Measurements from ENCODE around the gene PGLYRP3.

Gene PGLYRP3

DNA sequence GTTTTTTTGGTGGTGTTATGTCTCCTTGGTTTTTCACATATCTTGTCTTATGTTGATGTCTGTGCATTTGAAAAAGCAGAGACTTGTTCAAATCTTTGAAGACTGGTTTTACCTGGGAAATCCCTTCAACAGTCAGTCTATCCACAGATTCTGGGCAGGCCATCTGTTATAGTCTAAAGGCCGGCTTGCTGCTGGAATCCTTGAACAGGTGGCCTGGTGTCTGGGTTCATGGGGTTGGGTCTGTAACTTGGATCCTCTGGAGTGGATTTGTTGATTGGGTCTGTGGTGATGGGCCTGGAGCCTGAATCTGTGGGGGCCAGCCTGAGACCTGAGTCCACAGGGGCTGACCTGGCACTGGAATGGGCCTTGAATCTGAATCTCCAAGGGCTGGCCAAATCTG lies 41.0 kb downstream of the PGLYRP3 start:
- DNase-seq (ENCODE audit: low read depth) = no peak
- TF ChIP-seq, protein P1, sequence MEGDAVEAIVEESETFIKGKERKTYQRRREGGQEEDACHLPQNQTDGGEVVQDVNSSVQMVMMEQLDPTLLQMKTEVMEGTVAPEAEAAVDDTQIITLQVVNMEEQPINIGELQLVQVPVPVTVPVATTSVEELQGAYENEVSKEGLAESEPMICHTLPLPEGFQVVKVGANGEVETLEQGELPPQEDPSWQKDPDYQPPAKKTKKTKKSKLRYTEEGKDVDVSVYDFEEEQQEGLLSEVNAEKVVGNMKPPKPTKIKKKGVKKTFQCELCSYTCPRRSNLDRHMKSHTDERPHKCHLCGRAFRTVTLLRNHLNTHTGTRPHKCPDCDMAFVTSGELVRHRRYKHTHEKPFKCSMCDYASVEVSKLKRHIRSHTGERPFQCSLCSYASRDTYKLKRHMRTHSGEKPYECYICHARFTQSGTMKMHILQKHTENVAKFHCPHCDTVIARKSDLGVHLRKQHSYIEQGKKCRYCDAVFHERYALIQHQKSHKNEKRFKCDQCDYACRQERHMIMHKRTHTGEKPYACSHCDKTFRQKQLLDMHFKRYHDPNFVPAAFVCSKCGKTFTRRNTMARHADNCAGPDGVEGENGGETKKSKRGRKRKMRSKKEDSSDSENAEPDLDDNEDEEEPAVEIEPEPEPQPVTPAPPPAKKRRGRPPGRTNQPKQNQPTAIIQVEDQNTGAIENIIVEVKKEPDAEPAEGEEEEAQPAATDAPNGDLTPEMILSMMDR (IDR thresholded peaks at IDR 0.05; ENCODE audit: low read depth, low read length) = no peak
- no peak for TF ChIP-seq MYC (IDR thresholded peaks at IDR 0.05; ENCODE audit: low read depth, low read length)
- TF ChIP-seq POLR2A (IDR thresholded peaks at IDR 0.05; ENCODE audit: extremely low read depth, insufficient read length) = no peak
- TF ChIP-seq, protein P2, sequence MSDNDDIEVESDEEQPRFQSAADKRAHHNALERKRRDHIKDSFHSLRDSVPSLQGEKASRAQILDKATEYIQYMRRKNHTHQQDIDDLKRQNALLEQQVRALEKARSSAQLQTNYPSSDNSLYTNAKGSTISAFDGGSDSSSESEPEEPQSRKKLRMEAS (IDR thresholded peaks at IDR 0.05; ENCODE audit: low read depth, low read length) = no peak
- no peak overlapping the region for H3K4me3 ChIP-seq (ENCODE audit: low read depth, low read length)

DNA sequence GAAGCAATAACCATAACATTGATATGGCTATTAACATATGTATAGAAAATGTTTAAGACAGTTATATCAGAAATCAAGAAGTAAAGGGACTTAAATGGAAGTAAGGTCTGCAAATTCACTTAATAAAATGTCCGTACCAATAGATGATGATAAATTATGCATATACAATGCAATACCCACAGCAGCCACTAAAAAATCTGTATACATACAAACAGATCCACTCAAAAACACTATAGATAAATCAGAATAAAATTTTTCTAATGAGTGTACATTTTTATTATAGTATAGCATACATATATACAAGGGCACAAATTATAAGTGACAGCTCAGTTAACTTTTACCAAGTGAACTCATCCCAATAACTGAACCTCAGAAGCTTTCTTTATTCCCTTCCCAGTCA lies 47.3 kb downstream of the PGLYRP3 start:
- no peak for DNase-seq (ENCODE audit: low read depth)
- TF ChIP-seq, protein P1 (IDR thresholded peaks at IDR 0.05; ENCODE audit: low read depth, low read length) = no peak
- TF ChIP-seq, protein P2 (IDR thresholded peaks at IDR 0.05; ENCODE audit: low read depth, low read length) = no peak
- TF ChIP-seq POLR2A (IDR thresholded peaks at IDR 0.05; ENCODE audit: extremely low read depth, insufficient read length) = no peak
- no peak for TF ChIP-seq MYC (IDR thresholded peaks at IDR 0.05; ENCODE audit: low read depth, low read length)
- H3K4me3 ChIP-seq (ENCODE audit: low read depth, low read length) = no peak overlapping the region

DNA sequence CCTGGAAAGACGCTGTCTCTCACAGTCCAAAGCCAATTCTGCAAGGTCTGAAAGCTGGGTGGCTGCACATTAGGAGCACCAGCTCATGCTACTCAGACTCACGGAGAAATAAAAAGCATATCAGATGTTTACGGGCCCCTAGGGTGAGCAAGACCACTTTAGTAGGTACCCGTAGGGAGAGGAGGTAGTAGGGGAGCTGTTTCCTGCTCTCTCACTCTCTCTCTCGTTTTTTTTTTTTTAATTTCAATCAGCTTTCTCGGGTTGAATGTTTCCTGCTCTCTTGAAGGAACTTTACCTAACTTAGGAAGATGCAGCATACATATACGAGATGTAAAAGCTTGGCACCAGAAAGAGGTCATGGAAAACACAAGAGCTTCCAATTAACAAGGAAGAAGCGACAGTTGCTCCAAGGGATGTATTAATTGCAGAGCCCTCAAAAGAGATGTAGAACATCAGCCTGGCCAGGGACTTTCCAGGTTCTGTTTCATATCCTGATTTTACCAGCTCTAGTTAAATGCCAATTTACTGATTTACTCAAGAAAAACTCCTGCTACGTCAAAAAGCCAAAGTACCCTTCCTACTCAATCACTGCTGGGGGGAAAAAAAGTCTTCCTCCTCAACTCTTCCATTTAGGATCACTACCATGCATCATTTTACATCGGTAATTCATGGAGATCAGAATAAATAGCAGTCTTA lies 50.1 kb downstream of the PGLYRP3 start:
- DNase-seq (ENCODE audit: low read depth) = no peak
- TF ChIP-seq, protein P1 (IDR thresholded peaks at IDR 0.05; ENCODE audit: low read depth, low read length) = no peak
- TF ChIP-seq POLR2A (IDR thresholded peaks at IDR 0.05; ENCODE audit: extremely low read depth, insufficient read length) = no peak
- TF ChIP-seq MYC (IDR thresholded peaks at IDR 0.05; ENCODE audit: low read depth, low read length) = no peak
- TF ChIP-seq, protein P2 (IDR thresholded peaks at IDR 0.05; ENCODE audit: low read depth, low read length) = no peak
- H3K4me3 ChIP-seq (ENCODE audit: low read depth, low read length) = no peak overlapping the region

DNA sequence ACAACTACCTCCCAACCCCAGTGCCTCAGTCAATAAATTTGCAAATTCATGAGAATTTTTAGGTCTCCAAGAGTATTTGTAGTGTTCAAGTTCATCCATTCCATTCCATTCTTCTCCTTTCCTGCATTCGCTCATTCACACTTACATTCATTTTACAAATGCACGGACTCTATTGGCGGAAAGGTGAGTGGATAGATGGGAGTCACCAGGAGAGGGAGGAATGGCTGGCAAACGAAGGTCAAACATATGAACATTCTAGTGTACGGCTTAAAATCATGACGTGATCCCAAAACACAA lies 50.7 kb downstream of the PGLYRP3 start:
- TF ChIP-seq MYC (IDR thresholded peaks at IDR 0.05; ENCODE audit: low read depth, low read length) (no peak), POLR2A (IDR thresholded peaks at IDR 0.05; ENCODE audit: extremely low read depth, insufficient read length) (no peak)
- TF ChIP-seq, protein P1 (IDR thresholded peaks at IDR 0.05; ENCODE audit: low read depth, low read length) = no peak
- TF ChIP-seq, protein P2 (IDR thresholded peaks at IDR 0.05; ENCODE audit: low read depth, low read length) = no peak
- no peak for DNase-seq (ENCODE audit: low read depth)
- no peak overlapping the region for H3K4me3 ChIP-seq (ENCODE audit: low read depth, low read length)

DNA sequence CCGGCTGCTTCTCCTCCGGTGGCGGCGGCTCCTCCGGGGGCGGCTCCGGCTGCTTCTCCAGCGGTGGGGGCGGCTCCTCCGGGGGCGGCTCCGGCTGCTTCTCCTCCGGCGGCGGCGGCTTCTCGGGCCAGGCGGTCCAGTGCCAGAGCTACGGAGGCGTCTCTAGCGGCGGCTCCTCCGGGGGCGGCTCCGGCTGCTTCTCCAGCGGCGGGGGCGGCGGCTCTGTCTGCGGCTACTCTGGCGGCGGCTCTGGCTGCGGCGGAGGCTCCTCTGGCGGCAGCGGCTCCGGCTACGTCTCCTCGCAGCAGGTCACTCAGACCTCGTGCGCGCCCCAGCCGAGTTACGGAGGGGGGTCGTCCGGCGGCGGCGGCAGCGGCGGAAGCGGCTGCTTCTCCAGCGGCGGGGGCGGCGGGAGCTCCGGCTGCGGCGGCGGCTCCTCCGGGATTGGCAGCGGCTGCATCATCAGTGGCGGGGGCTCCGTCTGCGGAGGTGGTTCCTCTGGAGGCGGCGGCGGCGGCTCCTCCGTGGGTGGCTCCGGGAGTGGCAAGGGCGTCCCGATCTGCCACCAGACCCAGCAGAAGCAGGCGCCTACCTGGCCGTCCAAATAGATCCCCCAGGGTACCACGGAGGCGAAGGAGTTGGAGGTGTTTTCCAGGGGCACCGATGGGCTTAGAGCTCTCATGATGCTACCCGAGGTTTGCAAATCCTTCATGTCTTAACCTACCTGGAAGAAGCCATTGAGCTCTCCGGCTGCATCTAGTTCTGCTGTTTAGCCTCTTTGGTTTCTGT lies 51.3 kb downstream of the PGLYRP3 start:
- TF ChIP-seq, protein P2 (IDR thresholded peaks at IDR 0.05; ENCODE audit: low read depth, low read length) = no peak
- H3K4me3 ChIP-seq (ENCODE audit: low read depth, low read length) = no peak overlapping the region
- peak; percentile 15 for DNase-seq (ENCODE audit: low read depth)

DNA sequence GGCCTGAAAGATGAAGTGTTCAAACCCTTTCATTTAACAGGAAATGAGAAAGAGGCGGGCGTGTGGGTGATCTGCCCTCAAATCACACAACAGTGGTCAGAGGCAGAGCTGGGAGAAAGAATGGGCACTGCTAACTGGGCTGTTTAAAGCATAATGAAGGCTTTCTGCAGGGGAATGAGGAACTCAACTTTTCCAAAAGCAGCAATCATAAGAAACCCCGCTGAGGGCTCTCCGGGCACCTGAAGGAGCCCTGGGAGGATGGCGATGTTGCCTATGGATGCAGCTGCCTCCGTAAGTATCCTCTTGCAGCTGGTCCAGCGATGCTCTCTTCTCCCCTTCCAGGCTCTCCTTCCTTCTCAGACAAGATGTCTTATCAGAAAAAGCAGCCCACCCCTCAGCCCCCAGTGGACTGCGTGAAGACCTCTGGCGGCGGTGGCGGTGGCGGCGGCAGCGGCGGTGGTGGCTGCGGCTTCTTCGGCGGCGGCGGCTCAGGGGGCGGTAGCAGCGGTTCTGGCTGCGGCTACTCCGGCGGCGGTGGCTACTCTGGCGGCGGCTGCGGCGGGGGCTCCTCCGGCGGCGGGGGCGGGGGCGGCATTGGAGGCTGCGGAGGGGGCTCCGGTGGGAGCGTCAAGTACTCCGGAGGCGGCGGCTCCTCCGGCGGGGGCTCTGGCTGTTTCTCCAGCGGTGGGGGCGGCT lies 52.0 kb downstream of the PGLYRP3 start:
- peak; percentile 34 for DNase-seq (ENCODE audit: low read depth)
- H3K4me3 ChIP-seq (ENCODE audit: low read depth, low read length) = no peak overlapping the region
- TF ChIP-seq POLR2A (IDR thresholded peaks at IDR 0.05; ENCODE audit: extremely low read depth, insufficient read length) (no peak), MYC (IDR thresholded peaks at IDR 0.05; ENCODE audit: low read depth, low read length) (no peak)
- TF ChIP-seq, protein P2 (IDR thresholded peaks at IDR 0.05; ENCODE audit: low read depth, low read length) = no peak
- TF ChIP-seq, protein P1 (IDR thresholded peaks at IDR 0.05; ENCODE audit: low read depth, low read length) = no peak
